NCI-H2107 treated with DMSO at 0.1 percent for 48 hours (cell line): ENCODE results near the gene HERC4.
"Not testable (repeated sequence)": the region's sequence is repeated elsewhere in the genome, so short reads cannot be mapped to it uniquely, and the experiment has no call there.

Experiments used
- DNase-seq: peaks from one replicate; lab custom pipeline; 2025; ENCODE audit not compliant: unreplicated experiment; lab: John Stamatoyannopoulos, UW

HERC4 gene

GRCh38 chr10:68095153-68095552 lies 20.1 kb upstream of the HERC4 start:
- DNase-seq: no peak

GRCh38 chr10:68092512-68092911 lies 17.4 kb upstream of the HERC4 start:
- DNase-seq: no peak

DNA sequence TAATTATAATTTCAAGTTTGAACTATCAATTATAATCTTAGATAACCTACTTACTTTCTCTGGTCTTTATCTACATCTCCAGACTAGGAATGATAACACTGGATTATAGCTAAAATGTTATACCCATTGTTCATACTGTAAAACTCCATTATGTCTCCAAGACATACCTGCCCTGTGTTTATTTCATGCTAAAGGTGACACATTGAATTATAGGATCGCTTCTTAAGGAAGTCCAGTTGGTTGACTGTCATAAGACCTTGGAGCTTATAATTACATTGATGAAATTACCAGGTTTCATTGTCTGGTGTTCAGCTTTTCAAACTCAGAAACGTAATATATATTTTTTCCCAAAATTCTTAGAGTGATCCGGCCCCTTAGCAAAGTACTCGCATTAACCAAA lies 15.5 kb upstream of the HERC4 start:
- no peak for DNase-seq

GRCh38 chr10:68088740-68089139 lies 13.7 kb upstream of the HERC4 start:
- DNase-seq: no peak

DNA sequence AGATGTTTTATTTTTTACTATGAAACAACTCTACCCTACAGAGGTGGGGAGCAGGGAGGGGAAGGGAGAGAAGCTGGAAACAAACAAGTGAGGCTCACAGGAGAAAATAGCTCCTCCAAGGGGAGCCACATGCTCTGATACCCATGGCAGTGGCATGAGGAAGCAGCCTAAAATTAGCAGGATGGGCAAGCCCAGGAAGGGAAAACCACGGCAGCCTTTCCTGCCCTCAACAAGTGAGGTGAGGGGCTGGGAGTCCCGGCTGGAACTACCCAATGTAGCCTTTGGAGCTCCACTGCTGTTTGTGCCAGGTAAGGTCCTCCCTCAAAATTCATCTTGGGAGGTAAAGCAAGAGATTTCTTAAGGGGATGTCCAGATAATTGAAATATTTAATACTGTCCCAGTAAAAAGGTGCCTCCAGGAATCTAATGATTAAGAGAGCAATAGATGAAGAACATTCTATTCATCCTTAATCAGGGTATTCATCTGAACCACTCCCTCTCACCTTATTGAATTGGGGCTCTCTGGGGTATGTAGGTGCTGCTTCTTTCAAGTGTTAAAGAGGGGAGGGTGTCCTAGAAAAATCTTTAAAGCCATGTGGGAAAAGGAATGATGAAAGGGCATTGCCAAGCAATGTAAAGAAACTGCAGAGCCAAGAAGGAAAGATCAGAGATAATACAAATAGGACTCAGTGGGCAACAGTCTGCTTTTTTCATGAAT lies 12.8 kb upstream of the HERC4 start:
- DNase-seq: no peak

DNA sequence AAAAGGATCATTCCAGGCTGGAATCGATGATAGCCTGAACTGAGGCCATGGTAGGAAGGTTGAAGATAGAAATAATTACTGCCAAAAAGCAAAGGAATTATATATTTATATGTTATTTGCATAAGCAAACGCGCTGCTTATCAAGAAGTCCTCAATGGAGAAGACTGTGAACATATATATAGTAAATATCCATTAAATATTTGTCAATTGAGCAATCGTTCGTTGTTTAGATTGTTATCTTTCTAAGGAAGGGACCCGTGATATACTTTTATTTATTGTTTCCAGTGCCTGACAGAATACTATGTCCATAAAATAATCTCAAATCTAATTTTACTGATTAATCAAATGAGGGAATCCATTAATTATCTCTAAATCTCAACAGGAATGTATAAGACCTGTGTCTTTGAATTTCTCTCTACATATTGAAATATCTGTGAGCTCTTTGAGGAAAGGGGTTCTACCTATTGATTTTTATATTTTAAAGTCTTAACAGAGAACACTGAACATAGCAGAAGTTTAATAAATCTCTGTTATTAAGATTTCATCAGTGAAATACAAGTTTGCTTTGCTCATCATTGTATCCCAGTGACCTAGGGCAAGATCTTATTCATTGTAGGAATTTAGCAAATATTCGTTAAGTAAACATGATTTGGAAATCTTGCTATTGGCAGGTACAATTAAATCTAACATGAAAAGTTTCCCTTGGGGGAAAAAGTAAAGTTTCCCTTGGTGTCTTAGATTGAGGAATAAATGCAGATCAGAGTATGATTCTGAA lies 12.0 kb upstream of the HERC4 start:
- DNase-seq: no peak

DNA sequence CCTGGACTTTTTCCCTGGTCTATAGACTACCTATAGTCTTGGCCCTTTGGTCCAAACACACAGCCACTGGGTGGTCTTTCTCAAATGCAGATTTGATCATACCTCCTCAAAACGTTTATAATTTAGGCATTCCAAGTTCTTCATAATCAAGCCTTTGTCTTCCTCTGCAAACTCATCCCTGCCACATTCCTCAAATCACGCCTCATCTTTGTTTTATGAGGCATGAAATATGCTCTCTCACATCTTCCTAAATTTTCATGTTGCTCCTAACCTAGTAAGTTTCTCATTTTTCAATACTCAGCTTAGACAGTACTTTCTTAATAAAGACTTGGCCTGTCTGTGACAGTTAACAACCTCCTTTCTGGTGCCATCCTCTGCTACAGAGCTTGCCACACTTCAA lies 10.9 kb upstream of the HERC4 start:
- no peak for DNase-seq

- no peak for DNase-seq
Measured at GRCh38 chr10:68084469-68084868, 9.4 kb upstream of the HERC4 start.

DNA sequence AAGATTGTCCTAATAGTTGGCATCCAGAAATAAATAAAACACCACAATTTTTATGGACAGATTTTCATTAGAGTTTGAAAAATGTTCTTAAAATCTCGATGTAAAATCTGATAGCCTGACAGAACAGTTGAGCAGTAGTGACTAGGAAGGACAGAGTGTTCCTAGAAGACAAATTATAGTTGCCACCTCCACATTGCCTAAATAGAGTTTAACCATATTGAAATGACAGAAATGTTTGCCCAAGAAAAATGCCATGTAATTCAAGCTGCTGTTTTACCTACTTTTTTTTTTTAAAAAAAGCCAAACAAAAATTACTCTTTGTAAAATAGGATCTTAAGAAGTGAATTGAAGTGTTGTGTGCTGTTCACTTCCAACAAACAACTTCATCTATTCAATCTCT lies 8.9 kb upstream of the HERC4 start:
- DNase-seq: no peak

- DNase-seq: no peak
Measured at GRCh38 chr10:68082872-68083271, 7.8 kb upstream of the HERC4 start.

- no peak for DNase-seq
Measured at GRCh38 chr10:68081916-68082315, 6.8 kb upstream of the HERC4 start.

- no peak for DNase-seq
Measured at GRCh38 chr10:68080853-68081431, 5.9 kb upstream of the HERC4 start.

- no peak for DNase-seq
Measured at GRCh38 chr10:68079434-68079833, 4.4 kb upstream of the HERC4 start.

- DNase-seq: no peak
Measured at GRCh38 chr10:68077026-68077425, 1.9 kb upstream of the HERC4 start.

DNA sequence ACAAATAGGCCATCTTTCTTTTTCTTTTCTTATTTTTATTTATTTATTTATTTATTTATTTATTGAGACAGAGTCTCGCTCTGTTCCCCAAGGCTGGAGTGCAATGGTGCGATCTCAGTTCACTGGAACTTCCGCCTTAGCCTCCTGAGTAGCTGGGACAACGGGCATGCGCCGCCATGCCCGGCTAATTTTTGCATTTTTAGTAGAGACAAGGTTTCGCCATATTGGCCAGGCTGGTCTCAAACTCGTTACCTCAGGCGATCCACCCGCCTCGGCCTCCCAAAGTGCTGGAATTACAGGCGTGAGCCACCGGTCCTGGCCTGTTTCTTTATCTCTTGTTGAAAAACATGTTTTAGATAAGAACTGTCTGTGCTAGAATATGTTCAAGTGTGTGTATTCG lies 998 bp upstream of the HERC4 start:
- not testable (repeated sequence) for DNase-seq

GRCh38 chr10:68075550-68076004 lies 494 bp upstream of the HERC4 start:
- DNase-seq: no peak

DNA sequence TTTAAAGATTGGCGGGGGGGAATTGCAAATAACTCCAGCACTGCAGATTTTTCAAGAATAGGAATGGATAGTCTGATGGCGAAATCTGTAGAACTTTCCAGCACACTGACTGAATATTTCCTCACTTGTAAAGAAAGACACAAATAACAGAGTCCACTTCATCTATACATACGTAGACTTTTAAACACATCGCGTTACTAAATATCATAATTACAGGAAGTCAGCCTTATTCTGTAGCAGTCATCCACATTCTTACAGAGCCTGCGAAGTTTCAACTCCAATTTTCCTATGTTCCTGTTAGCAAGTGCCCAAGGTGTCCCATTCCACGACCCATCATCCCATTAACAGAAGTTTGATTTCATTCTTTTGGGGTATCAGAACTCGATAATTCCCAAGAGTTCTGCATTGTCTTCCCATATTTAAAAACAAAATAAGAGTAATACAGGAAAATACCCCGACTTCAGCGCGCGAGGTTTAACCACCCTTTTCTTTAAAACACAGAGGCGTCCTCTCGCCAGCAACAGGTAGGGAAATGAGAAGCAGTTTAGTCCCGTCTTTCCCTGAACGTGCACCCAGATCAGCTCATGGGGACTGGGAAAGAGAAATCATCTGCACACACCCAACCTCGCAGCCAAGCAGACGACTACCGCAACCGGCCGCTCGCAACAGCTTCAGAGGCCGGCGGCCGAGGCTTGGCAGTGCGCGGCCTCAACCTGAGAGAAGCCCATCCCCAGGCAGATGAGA lies 880 bp downstream of the HERC4 start:
- no peak for DNase-seq

- no peak for DNase-seq
Measured at GRCh38 chr10:68073631-68074030, 1.5 kb downstream of the HERC4 start.

GRCh38 chr10:68067508-68067907 lies 7.6 kb downstream of the HERC4 start:
- no peak for DNase-seq

DNA sequence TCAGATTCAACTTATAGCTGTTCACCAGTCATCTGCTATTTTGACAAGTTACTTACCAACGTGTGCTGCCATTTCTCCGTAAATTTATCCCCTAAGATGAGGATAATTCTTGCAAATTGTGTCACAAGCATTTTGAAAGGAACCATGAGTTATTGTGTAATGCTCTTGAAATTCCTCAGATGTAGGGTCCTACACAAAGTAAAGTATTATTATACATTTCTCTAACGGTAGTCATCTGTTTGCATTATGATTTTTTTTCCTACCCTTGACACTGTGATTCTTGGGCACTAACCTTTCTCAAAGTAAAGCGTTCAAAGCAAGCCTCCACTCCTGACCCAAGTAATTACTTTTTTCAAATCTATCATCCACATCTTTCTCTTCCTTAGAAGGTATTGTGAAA lies 8.1 kb downstream of the HERC4 start:
- DNase-seq: no peak

- no peak for DNase-seq
Measured at GRCh38 chr10:68053553-68053952, 21.5 kb downstream of the HERC4 start.

DNA sequence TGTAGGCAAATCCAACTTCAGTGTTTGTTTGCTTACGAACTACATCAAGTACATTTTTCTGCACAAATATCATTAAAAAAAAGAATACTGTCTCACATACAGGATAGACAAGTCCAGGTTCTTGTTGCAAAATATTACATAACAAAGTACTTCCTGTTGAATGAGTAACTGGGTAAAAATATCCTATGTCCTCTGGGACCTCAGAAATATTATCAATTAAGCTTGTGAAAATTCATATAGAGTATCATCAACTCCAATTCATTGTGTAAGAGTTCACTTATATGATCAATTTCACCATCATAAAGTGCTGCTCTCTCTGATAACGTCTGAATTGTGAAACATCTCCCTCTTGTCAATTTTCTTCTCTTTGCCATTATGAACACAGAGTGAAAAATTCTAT lies 22.6 kb downstream of the HERC4 start:
- DNase-seq: no peak
